ENCODE measurements around the gene ABLIM2.

The ABLIM2 gene

GRCh38 chr4:8158710-8159536, at the start of gene ABLIM2:
TSS of gene ABLIM2 (minus strand) at chr4:8158813. CDS start at chr4:8158689, 124 bp downstream.
- DNase-seq (ENCODE audit: low read depth, low spot score), result peak; percentile 97

- DNase-seq (ENCODE audit: low read depth, low spot score), result no peak
Observed at GRCh38 chr4:8207314-8207713, 48.7 kb upstream of the ABLIM2 start.

GRCh38 chr4:8205749-8206611, 47.4 kb upstream of the ABLIM2 start:
- no peak for DNase-seq (ENCODE audit: low read depth, low spot score)

- no peak for DNase-seq (ENCODE audit: low read depth, low spot score)
Observed at GRCh38 chr4:8205241-8205707, 46.7 kb upstream of the ABLIM2 start.

GRCh38 chr4:8204576-8205227, 46.1 kb upstream of the ABLIM2 start:
- no peak for DNase-seq (ENCODE audit: low read depth, low spot score)

- DNase-seq (ENCODE audit: low read depth, low spot score), result no peak
Observed at GRCh38 chr4:8203817-8204216, 45.2 kb upstream of the ABLIM2 start.

GRCh38 chr4:8203052-8203401, 44.4 kb upstream of the ABLIM2 start:
- no peak for DNase-seq (ENCODE audit: low read depth, low spot score)

- no peak for DNase-seq (ENCODE audit: low read depth, low spot score)
Observed at GRCh38 chr4:8202108-8203051, 43.8 kb upstream of the ABLIM2 start.

GRCh38 chr4:8201321-8201781, 42.7 kb upstream of the ABLIM2 start:
- peak; percentile 8 for DNase-seq (ENCODE audit: low read depth, low spot score)

GRCh38 chr4:8200302-8200975, 41.8 kb upstream of the ABLIM2 start:
- DNase-seq (ENCODE audit: low read depth, low spot score), result no peak

GRCh38 chr4:8199594-8200301, 41.1 kb upstream of the ABLIM2 start:
- no peak for DNase-seq (ENCODE audit: low read depth, low spot score)

- DNase-seq (ENCODE audit: low read depth, low spot score), result no peak
Observed at GRCh38 chr4:8198906-8199593, 40.4 kb upstream of the ABLIM2 start, which contains the start of gene SH3TC1. TSS of gene SH3TC1 (plus strand) at chr4:8199290. CDS start at chr4:8205195, 5,905 bp downstream.

GRCh38 chr4:8198206-8198905, 39.7 kb upstream of the ABLIM2 start:
- no peak for DNase-seq (ENCODE audit: low read depth, low spot score)

- DNase-seq (ENCODE audit: low read depth, low spot score), result no peak
Observed at GRCh38 chr4:8197521-8197920, 38.9 kb upstream of the ABLIM2 start.

GRCh38 chr4:8195841-8196458, 37.3 kb upstream of the ABLIM2 start:
- no peak for DNase-seq (ENCODE audit: low read depth, low spot score)

GRCh38 chr4:8195431-8195830, 36.8 kb upstream of the ABLIM2 start:
- DNase-seq (ENCODE audit: low read depth, low spot score), result no peak

- no peak for DNase-seq (ENCODE audit: low read depth, low spot score)
Observed at GRCh38 chr4:8194306-8195242, 36.0 kb upstream of the ABLIM2 start.
